ENCODE results near the gene TRPT1.
A peak's percentile ranks its signal among the peaks of the same experiment; 100 is the strongest.

TRPT1 gene

DNA sequence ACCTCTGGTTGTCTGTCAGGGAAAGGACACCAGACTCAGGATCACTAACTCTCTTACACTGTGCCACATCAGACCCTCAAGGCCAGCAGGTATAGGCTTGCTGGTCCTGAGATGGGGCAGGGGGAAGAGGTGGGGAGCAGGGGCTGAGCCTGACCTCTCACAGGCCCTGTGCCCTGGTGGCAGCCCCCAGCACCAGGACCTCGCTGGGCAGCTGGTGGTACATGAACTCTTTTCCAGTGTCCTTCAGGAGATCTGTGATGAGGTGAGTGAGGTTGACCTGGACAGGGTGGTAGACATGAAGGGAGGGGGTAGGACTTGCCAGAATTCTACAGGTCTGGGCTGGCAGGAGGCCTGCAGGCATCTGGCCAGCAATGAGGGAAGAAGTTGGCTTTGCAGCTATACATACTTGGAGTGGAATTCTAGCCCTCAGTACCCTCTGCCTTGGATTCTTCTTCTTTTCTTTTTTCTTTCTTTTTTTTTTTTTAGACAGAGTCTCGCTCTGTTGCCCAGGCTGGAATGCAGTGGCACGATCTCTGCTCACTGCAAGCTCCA lies 1.5 kb upstream of the TRPT1 start:
- peak overlapping the region; percentile 55 for H3K4me3 ChIP-seq (ENCODE audit: low read depth, low read length)
- TF ChIP-seq, protein P1, sequence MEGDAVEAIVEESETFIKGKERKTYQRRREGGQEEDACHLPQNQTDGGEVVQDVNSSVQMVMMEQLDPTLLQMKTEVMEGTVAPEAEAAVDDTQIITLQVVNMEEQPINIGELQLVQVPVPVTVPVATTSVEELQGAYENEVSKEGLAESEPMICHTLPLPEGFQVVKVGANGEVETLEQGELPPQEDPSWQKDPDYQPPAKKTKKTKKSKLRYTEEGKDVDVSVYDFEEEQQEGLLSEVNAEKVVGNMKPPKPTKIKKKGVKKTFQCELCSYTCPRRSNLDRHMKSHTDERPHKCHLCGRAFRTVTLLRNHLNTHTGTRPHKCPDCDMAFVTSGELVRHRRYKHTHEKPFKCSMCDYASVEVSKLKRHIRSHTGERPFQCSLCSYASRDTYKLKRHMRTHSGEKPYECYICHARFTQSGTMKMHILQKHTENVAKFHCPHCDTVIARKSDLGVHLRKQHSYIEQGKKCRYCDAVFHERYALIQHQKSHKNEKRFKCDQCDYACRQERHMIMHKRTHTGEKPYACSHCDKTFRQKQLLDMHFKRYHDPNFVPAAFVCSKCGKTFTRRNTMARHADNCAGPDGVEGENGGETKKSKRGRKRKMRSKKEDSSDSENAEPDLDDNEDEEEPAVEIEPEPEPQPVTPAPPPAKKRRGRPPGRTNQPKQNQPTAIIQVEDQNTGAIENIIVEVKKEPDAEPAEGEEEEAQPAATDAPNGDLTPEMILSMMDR (IDR thresholded peaks at IDR 0.05; ENCODE audit: borderline replicate concordance, insufficient read depth, low read depth, low read length): no peak

DNA sequence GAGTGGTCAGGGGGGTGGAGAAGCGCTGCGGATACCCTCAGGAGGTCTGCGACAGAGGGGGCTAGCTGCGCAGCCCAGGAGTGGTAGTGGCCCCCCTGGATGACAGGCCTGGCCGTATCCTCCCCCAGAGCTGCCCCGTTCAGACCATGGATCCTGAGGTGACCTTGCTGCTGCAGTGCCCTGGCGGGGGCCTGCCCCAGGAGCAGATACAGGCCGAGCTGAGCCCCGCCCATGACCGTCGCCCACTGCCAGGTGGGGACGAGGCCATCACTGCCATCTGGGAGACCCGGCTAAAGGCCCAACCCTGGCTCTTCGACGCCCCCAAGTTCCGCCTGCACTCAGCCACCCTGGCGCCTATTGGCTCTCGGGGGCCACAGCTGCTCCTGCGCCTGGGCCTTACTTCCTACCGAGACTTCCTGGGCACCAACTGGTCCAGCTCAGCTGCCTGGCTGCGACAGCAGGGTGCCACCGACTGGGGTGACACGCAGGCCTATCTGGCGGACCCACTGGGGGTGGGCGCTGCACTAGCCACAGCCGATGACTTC lies 593 bp upstream of the TRPT1 start:
- TF ChIP-seq, protein P1 (IDR thresholded peaks at IDR 0.05; ENCODE audit: borderline replicate concordance, insufficient read depth, low read depth, low read length): no peak
- H3K4me3 ChIP-seq (ENCODE audit: low read depth, low read length): peak overlapping the region; percentile 55

DNA sequence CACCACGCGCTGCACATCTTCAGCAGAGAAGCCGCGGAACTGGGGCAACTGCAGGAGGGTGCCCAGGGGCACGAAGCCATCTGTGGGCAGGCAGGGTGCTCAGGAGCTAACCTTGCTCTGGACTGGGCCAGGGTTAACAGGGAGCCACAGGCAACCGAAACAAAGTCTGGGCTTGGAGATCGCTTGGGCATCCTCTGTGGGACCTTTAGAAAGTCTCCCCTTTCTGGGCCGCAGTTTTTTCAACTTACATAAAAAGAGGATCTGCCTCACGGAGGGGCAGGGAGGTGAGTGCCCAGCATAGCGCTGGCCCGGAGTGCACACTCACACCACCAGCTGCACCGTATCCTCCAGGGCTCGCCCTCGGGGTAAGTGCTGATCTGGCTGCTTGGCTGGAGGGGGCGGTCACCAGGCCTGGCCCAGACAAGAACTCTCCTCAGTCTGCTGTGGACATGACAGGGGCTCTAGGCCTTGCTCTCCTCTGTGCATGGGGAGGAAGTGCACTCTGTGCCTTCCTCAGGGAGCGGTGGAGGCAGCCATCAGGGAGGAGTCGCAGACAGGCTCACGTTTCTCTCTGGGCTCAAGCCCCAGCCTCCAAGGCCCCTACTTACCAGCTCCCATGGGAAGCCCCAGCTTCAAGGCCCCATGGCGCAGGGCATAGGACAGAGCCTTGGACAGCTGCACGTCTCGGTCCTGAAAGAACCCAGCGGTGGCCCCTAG lies 937 bp downstream of the TRPT1 start:
- TF ChIP-seq, protein P1 (IDR thresholded peaks at IDR 0.05; ENCODE audit: borderline replicate concordance, insufficient read depth, low read depth, low read length): no peak
- H3K4me3 ChIP-seq (ENCODE audit: low read depth, low read length): peak overlapping the region; percentile 55

DNA sequence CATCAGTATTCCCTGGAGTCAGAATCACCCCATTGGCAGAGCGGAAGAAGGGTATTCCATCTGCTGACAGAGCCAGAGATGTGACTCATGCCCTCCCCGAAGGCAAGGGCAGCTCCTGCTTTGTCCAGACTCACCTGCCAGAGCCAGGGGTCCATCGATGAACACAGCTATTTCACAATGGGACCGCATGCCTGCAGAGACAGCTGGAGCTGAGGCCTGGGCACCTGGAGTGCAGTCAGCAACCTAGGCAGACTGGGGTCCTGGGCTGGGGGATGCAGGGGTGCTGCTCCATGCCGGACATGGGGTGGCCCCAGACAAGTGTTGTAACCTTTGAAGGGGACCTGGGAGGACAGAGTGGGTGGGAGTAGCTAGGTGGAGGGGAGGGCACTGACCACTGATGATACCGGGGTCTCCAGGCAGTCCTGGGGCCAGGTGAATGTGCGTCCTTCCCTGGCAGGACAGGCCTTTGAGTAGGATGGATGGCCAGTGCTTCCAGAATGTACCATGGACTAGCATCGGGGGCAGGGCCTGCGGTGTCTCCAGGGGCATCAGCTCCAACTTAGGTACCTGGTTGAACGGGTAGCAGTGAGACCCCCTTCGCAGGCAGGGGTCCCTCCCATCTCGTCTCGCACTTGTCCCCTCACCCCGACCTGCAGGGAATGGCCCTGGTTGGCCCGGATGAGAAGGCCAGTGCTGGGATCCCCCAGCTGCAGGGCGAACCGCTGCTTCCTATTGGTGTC lies 1.7 kb downstream of the TRPT1 start:
- no peak overlapping the region for H3K4me3 ChIP-seq (ENCODE audit: low read depth, low read length)

DNA sequence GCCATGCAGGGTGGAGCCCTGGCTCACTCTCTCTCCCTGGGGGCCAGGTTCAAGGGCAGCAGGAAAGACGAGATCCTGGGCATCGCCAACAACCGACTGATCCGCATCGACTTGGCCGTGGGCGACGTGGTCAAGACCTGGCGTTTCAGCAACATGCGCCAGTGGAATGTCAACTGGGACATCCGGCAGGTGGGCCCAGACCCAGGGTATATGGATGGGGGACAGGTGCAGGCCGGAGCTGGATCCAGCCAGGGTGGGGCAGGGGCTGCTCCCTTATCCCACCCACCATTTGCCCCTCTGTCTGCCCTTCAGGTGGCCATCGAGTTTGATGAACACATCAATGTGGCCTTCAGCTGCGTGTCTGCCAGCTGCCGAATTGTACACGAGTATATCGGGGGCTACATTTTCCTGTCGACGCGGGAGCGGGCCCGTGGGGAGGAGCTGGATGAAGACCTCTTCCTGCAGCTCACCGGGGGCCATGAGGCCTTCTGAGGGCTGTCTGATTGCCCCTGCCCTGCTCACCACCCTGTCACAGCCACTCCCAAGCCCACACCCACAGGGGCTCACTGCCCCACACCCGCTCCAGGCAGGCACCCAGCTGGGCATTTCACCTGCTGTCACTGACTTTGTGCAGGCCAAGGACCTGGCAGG lies 2.9 kb downstream of the TRPT1 start:
- TF ChIP-seq, protein P1 (IDR thresholded peaks at IDR 0.05; ENCODE audit: borderline replicate concordance, insufficient read depth, low read depth, low read length): no peak
- no peak overlapping the region for H3K4me3 ChIP-seq (ENCODE audit: low read depth, low read length)

More for the DNA sequence above, 1.7 kb downstream of the TRPT1 start:
- TF ChIP-seq, protein P1 (IDR thresholded peaks at IDR 0.05; ENCODE audit: borderline replicate concordance, insufficient read depth, low read depth, low read length): no peak

DNA sequence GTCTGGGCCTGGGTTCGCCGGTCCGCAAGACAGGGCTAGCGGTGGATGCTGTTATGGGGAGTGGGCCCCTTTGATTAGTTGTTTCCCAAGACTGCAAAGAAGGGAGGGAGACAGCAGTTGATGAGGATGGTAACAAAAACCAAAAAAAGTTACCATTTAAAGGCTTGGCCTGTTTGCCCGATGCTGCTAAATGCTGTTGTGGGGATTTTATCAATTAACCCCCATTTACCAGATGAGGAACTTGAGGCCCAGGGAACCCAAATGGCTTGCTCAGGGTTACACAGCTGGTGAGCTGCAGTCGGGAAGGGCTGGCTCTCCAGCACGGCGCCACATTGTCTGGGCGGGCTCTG lies 3.4 kb downstream of the TRPT1 start:
- no peak overlapping the region for H3K4me3 ChIP-seq (ENCODE audit: low read depth, low read length)
- TF ChIP-seq, protein P1 (IDR thresholded peaks at IDR 0.05; ENCODE audit: borderline replicate concordance, insufficient read depth, low read depth, low read length): no peak
